H1 (cell line): ENCODE results near the gene B3GLCT. TPM values are rescaled to one million over a fixed set of nuclear protein-coding genes. Genes with fewer than 3 reads are reported as not detected.

ENCODE experiments used
- CTBP2 ChIP-seq: IDR thresholded peaks from 2 replicates; pipeline ENCODE4 v1.7.0; 2011; ENCODE audit warnings: borderline replicate concordance, mild to moderate bottlenecking, moderate library complexity, mixed read lengths, low read length; ENCODE audit not compliant: insufficient read depth, insufficient read length
- polyA plus RNA-seq, 7 experiments: library from polyadenylated mRNA; depleted of rRNA in 3 of 7; stranded (reverse) in 5 of 7; unstranded in 2 of 7; fragments of >200 nt in 5 of 7; fragments of 200-250 nt in 2 of 7; gene quantifications; 1 replicate in 5 of 7; 2 replicates in 1 of 7; 4 replicates in 1 of 7; pipeline versions ENCODE4 v1.2.1 to v1.2.3, GENCODE V29; 2011 to 2013; ENCODE audit warnings: missing spikeins in 2 of 7, mixed read lengths in 2 of 7
- total RNA-seq: library from RNA; stranded (reverse); fragmentation: NEBNext Ultra II Directional; extraction: Animal tissue kit (Norgen Biotek cat#: 25700); gene quantifications from 2 replicates; pipeline ENCODE4 v1.2.1, GENCODE V29; 2021

The B3GLCT gene
- total and polyA plus RNA-seq, 2 of the 8 experiments (the other 6 are each of a cell fraction or from before 2014, with no cell fraction given) = 1.5 to 4.1 TPM

GRCh38 chr13:31184981-31185645 lies 14.7 kb upstream of the B3GLCT start (continued):
- no peak for TF ChIP-seq CTBP2
